GDM1 (cell line): ENCODE results near the gene ASMTL.
"Not testable (repeated sequence)": the region's sequence is repeated elsewhere in the genome, so short reads cannot be mapped to it uniquely, and the experiment has no call there.

Source experiments
- DNase-seq: peaks from one replicate; lab custom pipeline; 2025; lab: John Stamatoyannopoulos, UW

ASMTL gene

GRCh38 chrX:1481636-1482529 is 29.2 kb upstream of the ASMTL start:
- no peak for DNase-seq

- no peak for DNase-seq
Observed at GRCh38 chrX:1480082-1480785, 27.5 kb upstream of the ASMTL start.

GRCh38 chrX:1477801-1478458 is 25.2 kb upstream of the ASMTL start:
- no peak for DNase-seq

GRCh38 chrX:1477229-1477628 is 24.5 kb upstream of the ASMTL start:
- DNase-seq, result no peak

- no peak for DNase-seq
Observed at GRCh38 chrX:1476682-1477081, 24.0 kb upstream of the ASMTL start.

GRCh38 chrX:1475881-1476280 is 23.2 kb upstream of the ASMTL start:
- DNase-seq, result no peak

GRCh38 chrX:1475481-1475880 is 22.8 kb upstream of the ASMTL start:
- no peak for DNase-seq

GRCh38 chrX:1474593-1474992 is 21.9 kb upstream of the ASMTL start:
- not testable (repeated sequence) for DNase-seq

- no peak for DNase-seq
Observed at GRCh38 chrX:1472975-1473374, 20.3 kb upstream of the ASMTL start.

- peak; percentile 85 for DNase-seq
Observed at GRCh38 chrX:1468250-1468772, 15.6 kb upstream of the ASMTL start.

GRCh38 chrX:1466971-1467561 is 14.4 kb upstream of the ASMTL start:
- DNase-seq, result peak; percentile 32

- DNase-seq, result no peak
Observed at GRCh38 chrX:1466232-1466661, 13.5 kb upstream of the ASMTL start.

GRCh38 chrX:1465286-1466231 is 12.8 kb upstream of the ASMTL start:
- no peak for DNase-seq

GRCh38 chrX:1464971-1465285 is 12.2 kb upstream of the ASMTL start:
- DNase-seq, result no peak

- no peak for DNase-seq
Observed at GRCh38 chrX:1464041-1464970, 11.6 kb upstream of the ASMTL start.

- no peak for DNase-seq
Observed at GRCh38 chrX:1463581-1463980, 10.9 kb upstream of the ASMTL start.

GRCh38 chrX:1462596-1463251 is 10.0 kb upstream of the ASMTL start:
- no peak for DNase-seq

GRCh38 chrX:1462110-1462509 is 9.4 kb upstream of the ASMTL start:
- DNase-seq, result no peak

- DNase-seq, result no peak
Observed at GRCh38 chrX:1455948-1456280, 3.2 kb upstream of the ASMTL start.
